Adrenal gland (tissue), 12 donors: ENCODE measurements around the gene TIMM17A. TPM values are rescaled to one million over a fixed set of nuclear protein-coding genes. Genes with fewer than 3 reads are reported as not detected.

ENCODE experiments used
- DNase-seq, 7 donors: peaks; one replicate each; pipeline ENCODE4 v3.0.0-alpha.2; 2019 to 2020
- H3K27ac ChIP-seq, 5 donors: fragments of 200-600 bp; sonication (generic) in 4 of 5; 1 replicate in 3 of 5; 2 replicates in 2 of 5; pipeline versions ENCODE4 v1.5.1 to v1.8.0; 2016 to 2020; ENCODE audit warnings: mild to moderate bottlenecking in 1 of 5
- H3K27me3 ChIP-seq: fragments of 200-600 bp; 2 replicates; pipeline ENCODE4 v1.8.0; 2021
- H3K36me3 ChIP-seq, 2 donors: fragments of 200-600 bp; replicated peaks in 1 of 2; 1 replicate in 1 of 2; 2 replicates in 1 of 2; pipeline versions ENCODE4 v1.5.1 to v1.8.0; 2018 to 2022
- H3K4me1 ChIP-seq, 2 donors: fragments of 200-600 bp; replicated peaks in 1 of 2; 1 replicate in 1 of 2; 2 replicates in 1 of 2; pipeline versions ENCODE4 v1.5.1 to v1.8.0; 2018 to 2021
- H3K4me3 ChIP-seq, 4 donors: fragments of 200-600 bp; sonication (generic) in 3 of 4; one replicate each; pipeline ENCODE4 v1.5.1; 2016 to 2018
- H3K9me3 ChIP-seq, 3 donors: fragments of 200-600 bp; sonication (generic) in 1 of 3; replicated peaks in 1 of 3; 1 replicate in 2 of 3; 2 replicates in 1 of 3; pipeline versions ENCODE4 v1.5.1 to v1.8.0; 2016 to 2021
- POLR2A ChIP-seq, 2 donors: fragments of 450-650 bp; IDR thresholded peaks; one replicate each; pipeline ENCODE4 v1.6.1; 2017; ENCODE audit warnings: antibody characterized with exemption in 2 of 2, mild to moderate bottlenecking in 2 of 2, moderate library complexity in 1 of 2
- WGBS, 4 donors: extraction: QIAGEN DNeasy Blood & Tissue Kit in 2 of 4; methylation state at CpG; one replicate each; pipeline versions ENCODE4 v1.1.5 to v1.1.7; 2013 to 2017; 5-methylcytosine and 5-hydroxymethylcytosine counted together
- intact Hi-C, 2 donors: fragments of 100-400 bp; cut with DNase I; formaldehyde crosslinking; loops; one replicate each; pipeline versions ENCODE4 v1.14.1 to v1.15.0; 2022 to 2023
- polyA plus RNA-seq, 3 donors: library from polyadenylated mRNA; stranded (reverse); fragments of 200-250 nt in 2 of 3; fragments of 350-450 nt in 1 of 3; fragmentation: Illumina TruSeq in 1 of 3; extraction: RNeasy Lipid Tissue Mini Kit (QIAGEN cat#74804) in 1 of 3; gene quantifications; one replicate each; pipeline ENCODE4 v1.2.3, GENCODE V29; 2013 to 2014
- total RNA-seq, 9 donors: library from RNA; depleted of rRNA in 4 of 9; stranded (reverse); fragments of >200 nt in 4 of 9; fragments of 120-200 nt in 1 of 9; fragmentation: NEBNext Ultra II Directional in 1 of 9; extraction: Animal tissue kit (Norgen Biotek cat#: 25700) in 1 of 9; gene quantifications; one replicate each; pipeline versions ENCODE4 v1.1.0 to v1.2.4, GENCODE V29; 2013 to 2023
- TF ChIP-seq, protein P1 (sequence below), 6 experiments: fragments of 450-650 bp in 4 of 6; fragments of 200-600 bp in 2 of 6; sonication (generic) in 1 of 6; IDR thresholded peaks; 1 replicate in 5 of 6; 2 replicates in 1 of 6; pipeline versions ENCODE4 v1.5.1 to v1.8.0; 2016 to 2021; ENCODE audit warnings: antibody characterized with exemption in 6 of 6, mild to moderate bottlenecking in 2 of 6, moderate library complexity in 1 of 6
- donor health status: healthy with polysubstance abuse.
- donor health status: Bipolar disorder and iron deficiency.
- donor health status: DM: yes; HTN: yes; CAD: no.
- donor health status: DM: no; HTN: no; CAD: no.
- donor health status: DM: no; HTN: no; CAD: no.
- donor health status: DM: yes; HTN: yes; CAD: no.

The TIMM17A gene
- total and polyA plus RNA-seq, 12 donors = 26.3 to 178 (median 47.6) TPM

DNA sequence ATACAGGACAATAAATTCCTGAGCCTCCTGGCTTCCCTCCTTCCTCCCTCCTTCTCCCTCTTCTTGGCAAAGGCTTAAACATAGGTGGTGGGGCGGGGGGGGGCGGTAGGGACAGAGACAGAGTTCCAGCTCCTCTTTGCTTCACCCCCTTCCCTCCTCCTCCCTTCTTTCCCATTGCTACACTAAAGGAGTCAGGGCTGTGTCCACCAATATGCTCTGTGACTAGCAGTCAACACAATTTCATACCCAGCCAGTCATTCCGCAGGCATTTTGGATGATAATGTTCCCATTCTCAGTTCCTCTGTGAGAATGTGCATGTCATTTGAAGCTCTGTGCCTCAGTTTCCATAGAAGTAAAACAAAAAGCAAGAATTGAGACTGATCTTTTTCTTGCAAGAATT lies 10.7 kb upstream of the TIMM17A start:
- Histone ChIP-seq H3K27me3 (no peaks in the 10 kb centered on the region), H3K9me3 (no peaks in the 10 kb centered on the region), H3K4me1 (peaks cover 14 to 41% of the 10 kb centered on the region in 2 donors), H3K4me3 (peak overlapping the region in 2 of 4 donors; percentile 1 to 80), H3K36me3 (no peaks in the 10 kb centered on the region), H3K27ac (peak overlapping the region in 1 of 5 donors; percentile 96)
- TF ChIP-seq POLR2A (IDR thresholded peaks at IDR 0.05) = no peak
- TF ChIP-seq, protein P1, sequence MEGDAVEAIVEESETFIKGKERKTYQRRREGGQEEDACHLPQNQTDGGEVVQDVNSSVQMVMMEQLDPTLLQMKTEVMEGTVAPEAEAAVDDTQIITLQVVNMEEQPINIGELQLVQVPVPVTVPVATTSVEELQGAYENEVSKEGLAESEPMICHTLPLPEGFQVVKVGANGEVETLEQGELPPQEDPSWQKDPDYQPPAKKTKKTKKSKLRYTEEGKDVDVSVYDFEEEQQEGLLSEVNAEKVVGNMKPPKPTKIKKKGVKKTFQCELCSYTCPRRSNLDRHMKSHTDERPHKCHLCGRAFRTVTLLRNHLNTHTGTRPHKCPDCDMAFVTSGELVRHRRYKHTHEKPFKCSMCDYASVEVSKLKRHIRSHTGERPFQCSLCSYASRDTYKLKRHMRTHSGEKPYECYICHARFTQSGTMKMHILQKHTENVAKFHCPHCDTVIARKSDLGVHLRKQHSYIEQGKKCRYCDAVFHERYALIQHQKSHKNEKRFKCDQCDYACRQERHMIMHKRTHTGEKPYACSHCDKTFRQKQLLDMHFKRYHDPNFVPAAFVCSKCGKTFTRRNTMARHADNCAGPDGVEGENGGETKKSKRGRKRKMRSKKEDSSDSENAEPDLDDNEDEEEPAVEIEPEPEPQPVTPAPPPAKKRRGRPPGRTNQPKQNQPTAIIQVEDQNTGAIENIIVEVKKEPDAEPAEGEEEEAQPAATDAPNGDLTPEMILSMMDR (IDR thresholded peaks at IDR 0.05) = no peak
- intact Hi-C loops = no loop called here
- DNase-seq = no peak
- 23 to 44% (median 35%) methylated on average over 2 to 3 of the region's 3 CpGs for WGBS, 4 donors

DNA sequence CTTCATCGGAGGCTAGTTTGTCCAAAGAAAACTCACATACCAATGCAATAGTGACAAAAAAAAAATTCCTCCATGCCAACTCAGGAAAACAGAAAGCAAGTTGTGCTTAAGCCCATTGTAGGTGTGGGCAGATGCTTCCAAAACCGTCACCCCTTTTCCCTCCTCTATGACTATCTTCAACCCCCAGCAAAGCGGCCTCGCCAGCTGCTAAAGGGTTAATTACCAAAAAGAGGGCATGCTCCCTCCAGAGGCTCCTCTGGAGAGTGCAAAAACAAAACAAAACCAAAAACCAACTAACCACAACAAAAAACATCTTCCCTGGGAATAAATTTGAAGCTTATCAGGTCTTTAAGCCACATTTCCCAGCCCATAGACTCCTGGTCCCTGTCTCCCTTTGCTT lies 10.1 kb upstream of the TIMM17A start:
- intact Hi-C loops = no loop called here
- 39 to 47% (median 42%) methylated on average over 4 of the region's 4 CpGs for WGBS, 4 donors
- DNase-seq = no peak

DNA sequence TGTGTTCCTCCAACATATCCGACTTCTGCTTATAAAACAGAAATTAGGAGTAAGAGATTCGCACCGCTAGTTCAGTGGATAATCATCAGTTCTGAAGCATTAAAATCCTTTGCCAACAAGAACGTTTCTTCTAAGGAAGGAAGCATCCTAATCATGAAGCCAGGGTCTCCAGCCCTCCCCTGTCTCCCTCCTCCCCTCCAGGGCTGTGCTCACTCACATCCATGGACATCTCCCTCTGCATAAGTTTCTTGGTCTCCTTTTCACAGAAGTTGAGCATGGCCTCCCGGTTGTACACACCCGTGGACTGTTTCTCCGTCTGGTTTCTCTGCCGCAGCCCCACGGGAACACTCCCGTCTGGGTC lies 9.5 kb upstream of the TIMM17A start:
- Histone ChIP-seq H3K4me1 (peaks cover 14 to 43% of the 10 kb centered on the region in 2 donors), H3K27me3 (no peaks in the 10 kb centered on the region), H3K4me3 (peak overlapping the region in 3 of 4 donors; percentile 34 to 80 (median 66)), H3K27ac (peak overlapping the region in 4 of 5 donors; percentile 58 to 96 (median 74)), H3K36me3 (no peaks in the 10 kb centered on the region), H3K9me3 (no peaks in the 10 kb centered on the region)
- WGBS, 4 donors = 15 to 31% (median 21%) methylated on average over 10 of the region's 10 CpGs
- DNase-seq = no peak
- TF ChIP-seq, protein P1 (IDR thresholded peaks at IDR 0.05) = no peak
- no peak for TF ChIP-seq POLR2A (IDR thresholded peaks at IDR 0.05)
- intact Hi-C loops = no loop called here

More for the DNA sequence above, 10.1 kb upstream of the TIMM17A start:
- Histone ChIP-seq H3K36me3 (no peaks in the 10 kb centered on the region), H3K4me1 (peaks cover 14 to 43% of the 10 kb centered on the region in 2 donors), H3K27ac (peak overlapping the region in 2 of 5 donors; percentile 26 to 96), H3K9me3 (no peaks in the 10 kb centered on the region), H3K27me3 (no peaks in the 10 kb centered on the region), H3K4me3 (peak overlapping the region in 2 of 4 donors; percentile 1 to 80)
- TF ChIP-seq, protein P1 (IDR thresholded peaks at IDR 0.05) = peak in 4 of 6 experiments; percentile 21 to 52 (median 32)
- TF ChIP-seq POLR2A (IDR thresholded peaks at IDR 0.05) = no peak

DNA sequence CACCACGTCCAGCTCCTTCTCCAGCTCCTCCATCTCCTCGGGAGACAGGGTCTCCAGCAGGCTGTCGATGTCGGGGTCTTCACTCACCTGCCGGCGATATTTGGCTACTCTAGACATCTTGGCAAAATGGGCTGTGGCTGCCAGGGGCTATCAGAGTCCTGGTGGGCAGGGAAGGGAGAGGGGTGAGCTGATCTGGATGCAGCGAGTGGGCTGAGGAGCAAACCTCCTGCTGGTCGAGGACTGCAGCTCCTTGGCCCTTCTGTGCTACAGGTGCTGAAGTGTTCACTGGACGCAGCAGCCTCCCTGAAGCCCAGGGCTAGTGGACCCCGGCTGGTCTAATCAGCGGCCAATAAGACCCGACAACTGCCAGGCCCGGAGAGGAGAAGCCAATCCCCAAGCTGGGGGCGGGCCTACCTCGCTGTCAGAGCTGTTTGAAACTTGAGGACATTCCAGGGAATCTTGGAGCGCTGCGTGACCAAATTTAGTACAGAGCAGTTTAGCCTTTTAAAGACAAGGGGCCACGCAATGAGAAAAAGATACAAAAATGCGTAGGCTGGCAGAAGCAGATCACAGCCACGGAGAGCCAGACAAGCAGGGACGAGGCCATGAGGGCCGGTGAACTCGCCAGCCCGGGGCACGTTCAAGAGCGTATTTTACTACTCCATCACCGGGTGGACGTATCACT lies 8.9 kb upstream of the TIMM17A start, which contains the start of gene LMOD1:
Gene LMOD1 (minus strand): TSS at position 325 of the 685 bp plus-strand sequence. CDS start 208 bp downstream, at position 117.
- H3K27me3 ChIP-seq = no peaks in the 10 kb centered on the region
- H3K36me3 ChIP-seq = no peaks in the 10 kb centered on the region
- no peaks in the 10 kb centered on the region for H3K9me3 ChIP-seq
- H3K27ac ChIP-seq = peak within 1 kb of the TSS in 4 of 5 donors; percentile 58 to 96 (median 74)
- intact Hi-C loops = no loop called here
- peak within 1 kb of the TSS in 3 of 4 donors; percentile 34 to 80 (median 66) for H3K4me3 ChIP-seq
- H3K4me1 ChIP-seq = peaks cover 14 to 40% of the 10 kb centered on the region in 2 donors
- WGBS, 4 donors = 1 to 4% (median 3%) methylated on average over 23 to 28 of the region's 28 CpGs
- peak; percentile 78 to 96 (median 94) for DNase-seq
- TF ChIP-seq, protein P1 (IDR thresholded peaks at IDR 0.05) = peak in 1 of 6 experiments; percentile 22
- TF ChIP-seq POLR2A (IDR thresholded peaks at IDR 0.05) = peak; percentile 31 to 93
